Lower leg skin (tissue), 4 donors: Measurements from ENCODE around the gene DRC7. TPM values are rescaled to one million over a fixed set of nuclear protein-coding genes. Genes with fewer than 3 reads are reported as not detected.
"Not testable (repeated sequence)": the region's sequence is repeated elsewhere in the genome, so short reads cannot be mapped to it uniquely, and the experiment has no call there.

Experiments used
- DNase-seq, 2 donors: peaks; one replicate each; pipeline ENCODE4 v3.0.0-alpha.2; 2019; ENCODE audit warnings: low spot score in 2 of 2
- H3K4me3 ChIP-seq: fragments of 200-600 bp; sonication (generic); 2 replicates; pipeline ENCODE4 v1.5.1; 2017; ENCODE audit warnings: mild to moderate bottlenecking, low read depth; ENCODE audit not compliant: poor library complexity, severe bottlenecking
- CTCF ChIP-seq, 3 donors: fragments of 450-650 bp; IDR thresholded peaks; one replicate each; pipeline ENCODE4 v1.5.1; 2016; ENCODE audit warnings: antibody characterized with exemption in 3 of 3, mild to moderate bottlenecking in 3 of 3, moderate library complexity in 2 of 3
- POLR2A ChIP-seq, 2 donors: fragments of 450-650 bp; IDR thresholded peaks; one replicate each; pipeline ENCODE4 v1.6.1; 2016 to 2017; ENCODE audit warnings: antibody characterized with exemption in 2 of 2, mild to moderate bottlenecking in 1 of 2, moderate library complexity in 1 of 2
- WGBS, 2 donors: methylation state at CpG; one replicate each; pipeline ENCODE4 v1.1.5; 2018; 5-methylcytosine and 5-hydroxymethylcytosine counted together
- intact Hi-C: fragments of 100-400 bp; cut with DNase I; formaldehyde crosslinking; loops from one replicate; pipeline ENCODE4 v1.15.0; 2023; ENCODE audit warnings: low total_unique reads
- total RNA-seq, 4 donors: library from RNA; depleted of rRNA; stranded (reverse); fragments of >200 nt; gene quantifications; one replicate each; pipeline ENCODE4 v1.1.0, GENCODE V29; 2016

DRC7 gene
- total RNA-seq, 4 donors from 2014 or later: not detected

GRCh38 chr16:57727610-57728009 lies 33.0 kb downstream of the DRC7 start:
- TF ChIP-seq CTCF (IDR thresholded peaks at IDR 0.05) (no peak), POLR2A (IDR thresholded peaks at IDR 0.05) (no peak)

GRCh38 chr16:57728336-57729181 lies 34.0 kb downstream of the DRC7 start:
- H3K4me3 ChIP-seq: no peak overlapping the region
- intact Hi-C loops: no loop called here
- WGBS, 2 donors: 94 to 96% methylated on average over 12 to 13 of the region's 14 CpGs
- no peak for DNase-seq
- TF ChIP-seq CTCF (IDR thresholded peaks at IDR 0.05) (no peak), POLR2A (IDR thresholded peaks at IDR 0.05) (no peak)

More at GRCh38 chr16:57727610-57728009, 33.0 kb downstream of the DRC7 start:
- WGBS, 2 donors: 77 to 78% methylated on average over 4 of the region's 4 CpGs
- DNase-seq: no peak
- H3K4me3 ChIP-seq: no peak overlapping the region
- intact Hi-C loops: no loop called here

- intact Hi-C loops: no loop called here
Observed at GRCh38 chr16:57729182-57729484, 34.5 kb downstream of the DRC7 start.

GRCh38 chr16:57729852-57730251 lies 35.2 kb downstream of the DRC7 start:
- H3K4me3 ChIP-seq, DNase-seq, intact Hi-C loops: not testable (repeated sequence)
- 90 to 94% methylated on average over 6 of the region's 6 CpGs for WGBS, 2 donors

More at GRCh38 chr16:57729182-57729484, 34.5 kb downstream of the DRC7 start:
- no peak overlapping the region for H3K4me3 ChIP-seq
- TF ChIP-seq CTCF (IDR thresholded peaks at IDR 0.05): no peak
- TF ChIP-seq POLR2A (IDR thresholded peaks at IDR 0.05): no peak
- 89 to 96% methylated on average over 1 of the region's 1 CpG for WGBS, 2 donors
- DNase-seq: no peak

GRCh38 chr16:57730771-57731730 lies 36.4 kb downstream of the DRC7 start:
- intact Hi-C loops: no loop called here
- DNase-seq: no peak
- TF ChIP-seq CTCF (IDR thresholded peaks at IDR 0.05) (no peak), POLR2A (IDR thresholded peaks at IDR 0.05) (no peak)
- no peak overlapping the region for H3K4me3 ChIP-seq
- 67 to 75% methylated on average over 12 to 13 of the region's 13 CpGs for WGBS, 2 donors

- no peak for DNase-seq
- no peak overlapping the region for H3K4me3 ChIP-seq
- intact Hi-C loops: no loop called here
- TF ChIP-seq CTCF (IDR thresholded peaks at IDR 0.05) (no peak), POLR2A (IDR thresholded peaks at IDR 0.05) (no peak)
- WGBS, 2 donors: 25 to 27% methylated on average over 2 of the region's 2 CpGs
Observed at GRCh38 chr16:57732037-57732436, 37.4 kb downstream of the DRC7 start.
